ENCODE measurements around the gene NR3C2. TPM values are rescaled to one million over a fixed set of nuclear protein-coding genes. Genes with fewer than 3 reads are reported as not detected.

Gene NR3C2
- total and polyA plus RNA-seq, 2 of the 4 experiments (the other 2 are of a cell fraction), result 1.1 to 2.3 TPM

DNA sequence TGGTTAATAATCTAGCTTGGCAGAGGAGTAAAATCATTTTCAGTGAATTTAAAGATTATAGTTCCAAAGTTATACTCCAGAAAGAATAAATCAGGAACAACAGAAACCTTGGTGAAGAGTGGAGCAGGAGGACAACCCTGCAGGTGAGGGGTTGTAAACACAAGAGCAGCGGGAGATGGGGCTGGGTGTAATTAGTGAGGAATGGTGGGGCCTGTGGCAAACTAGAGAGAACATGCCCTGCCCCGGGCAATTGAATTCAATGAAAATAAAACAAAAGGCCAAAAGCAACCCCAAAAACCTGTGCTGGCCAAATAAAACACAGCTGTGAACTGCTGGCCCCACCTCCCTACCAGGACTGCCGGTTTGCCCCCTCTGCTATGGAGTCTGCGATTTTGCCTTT lies 325.2 kb downstream of the NR3C2 start:
- in situ Hi-C loops (cut with MboI; ENCODE audit: low sequenced_read_pairs), result no loop called here
- Histone ChIP-seq H2BK120ac (ENCODE audit: low read depth, low read length) (no peak overlapping the region), H4K91ac (ENCODE audit: insufficient read depth, low read depth, low read length) (no peak overlapping the region), H3K18ac (ENCODE audit: low read depth, low read length) (no peak overlapping the region), H4K8ac (ENCODE audit: low read depth in 2 of 2, low read length in 2 of 2) (no peak overlapping the region), H2BK20ac (ENCODE audit: low read depth, low read length) (no peak overlapping the region), H3K27ac (ENCODE audit: insufficient read depth, low read length) (no peak overlapping the region), H3K56ac (ENCODE audit: extremely low read depth, insufficient read depth, low read length) (no peak overlapping the region), H3K9me3 (ENCODE audit: control insufficient read depth, insufficient read depth, low read length) (no peaks in the 10 kb centered on the region), H3K4me3 (ENCODE audit: insufficient read depth, low read depth, low read length) (no peak overlapping the region), H3K4me1 (ENCODE audit: control insufficient read depth, insufficient read depth, low read length) (no peaks in the 10 kb centered on the region), H2BK15ac (ENCODE audit: low read depth, low read length) (no peak overlapping the region), H3K9ac (ENCODE audit: low read depth, low read length) (no peak overlapping the region), H2AFZ (replicated peaks; ENCODE audit: low read length, poor library complexity) (no peak overlapping the region), H3K9me1 (ENCODE audit: insufficient read depth, low read length) (no peaks in the 10 kb centered on the region), H3K79me1 (ENCODE audit: low read depth in 1 of 2, low read length in 2 of 2) (no peaks in the 10 kb centered on the region), H3K36me3 (ENCODE audit: control insufficient read depth, insufficient read depth, low read length) (no peaks in the 10 kb centered on the region), H3K23ac (ENCODE audit: low read depth, low read length) (no peak overlapping the region), H3K4ac (ENCODE audit: low read depth, low read length) (no peak overlapping the region), H3K27me3 (ENCODE audit: control insufficient read depth, insufficient read depth, low read length) (no peaks in the 10 kb centered on the region; the same call in 1 of the 2 replicates), H3K4me2 (ENCODE audit: low read depth, low read length) (no peak overlapping the region), H2AK9ac (replicated peaks; ENCODE audit: low read depth, low read length, poor library complexity) (no peak overlapping the region), H2BK5ac (ENCODE audit: low read depth, low read length, poor library complexity, severe bottlenecking) (no peak overlapping the region), H4K5ac (ENCODE audit: low read depth, low read length) (no peak overlapping the region), H3K14ac (replicated peaks; ENCODE audit: low read depth, low read length) (no peak overlapping the region), H4K20me1 (ENCODE audit: insufficient read depth, low read length) (no peaks in the 10 kb centered on the region), H2AK5ac (ENCODE audit: low read depth, low read length) (no peak overlapping the region)
- no peak for TF ChIP-seq POLR2A (IDR thresholded peaks at IDR 0.05; ENCODE audit: low read depth, low read length)
- TF ChIP-seq CHD1 (IDR thresholded peaks at IDR 0.05; ENCODE audit: low read depth, low read length), result no peak
- no peak for TF ChIP-seq CEBPB (IDR thresholded peaks at IDR 0.05; ENCODE audit: low read depth, low read length)
- no peak for TF ChIP-seq MXI1 (IDR thresholded peaks at IDR 0.05; ENCODE audit: borderline replicate concordance, low read depth, low read length)
- no peak for TF ChIP-seq NFE2L2 (IDR thresholded peaks at IDR 0.05; ENCODE audit: low read depth, low read length)
- TF ChIP-seq, protein P1, sequence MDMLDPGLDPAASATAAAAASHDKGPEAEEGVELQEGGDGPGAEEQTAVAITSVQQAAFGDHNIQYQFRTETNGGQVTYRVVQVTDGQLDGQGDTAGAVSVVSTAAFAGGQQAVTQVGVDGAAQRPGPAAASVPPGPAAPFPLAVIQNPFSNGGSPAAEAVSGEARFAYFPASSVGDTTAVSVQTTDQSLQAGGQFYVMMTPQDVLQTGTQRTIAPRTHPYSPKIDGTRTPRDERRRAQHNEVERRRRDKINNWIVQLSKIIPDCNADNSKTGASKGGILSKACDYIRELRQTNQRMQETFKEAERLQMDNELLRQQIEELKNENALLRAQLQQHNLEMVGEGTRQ (IDR thresholded peaks at IDR 0.05; ENCODE audit: low read depth, low read length), result no peak
- TF ChIP-seq MAFK (IDR thresholded peaks at IDR 0.05; ENCODE audit: low read depth, low read length), result no peak
- TF ChIP-seq SMC3 (IDR thresholded peaks at IDR 0.05; ENCODE audit: low read depth, low read length), result no peak
- TF ChIP-seq FOS (IDR thresholded peaks at IDR 0.05; ENCODE audit: low read depth, low read length), result no peak
- TF ChIP-seq BHLHE40 (IDR thresholded peaks at IDR 0.05; ENCODE audit: low read depth, low read length), result no peak
- DNase-seq (no peak), ATAC-seq (ENCODE audit: low read depth) (no peak)
- POLR2A ChIA-PET (ENCODE audit: unreplicated experiment), result no interaction called here
- dilution Hi-C loops (cut with HindIII; ENCODE audit: low sequenced_read_pairs, unreplicated experiment), result no loop called here
- no CpG with 5 or more reads among the region's 4 CpGs for WGBS, 2 experiments (ENCODE audit: extremely low coverage in 2 of 2, insufficient read length in 1 of 2)
- CTCF ChIA-PET, result no interaction called here
- no TSS peak for BruUV-seq (replicated peaks)
- intact Hi-C loops (cut with micrococcal nuclease), result no loop called here

Data from IMR-90 (cell line).